CD14-positive monocyte (primary cell): ENCODE measurements around the gene FAIM2. TPM values are rescaled to one million over a fixed set of nuclear protein-coding genes. Genes with fewer than 3 reads are reported as not detected.

Experiments used
- DNase-seq, 3 donors: peaks; one replicate each; pipeline ENCODE4 v3.0.0-alpha.2; 2011 to 2022
- H2AFZ ChIP-seq: 2 replicates; pipeline ENCODE4 v1.6.0; 2012; ENCODE audit warnings: mild to moderate bottlenecking, low read depth, low read length, inconsistent platforms; ENCODE audit not compliant: insufficient read depth, poor library complexity, severe bottlenecking
- H3K27ac ChIP-seq, 2 donors: 1 replicate in 1 of 2; 2 replicates in 1 of 2; pipeline ENCODE4 v1.5.1; 2012 to 2013; ENCODE audit warnings: low read length in 2 of 2, control low read depth in 1 of 2, inconsistent platforms in 1 of 2, low read depth in 1 of 2, mild to moderate bottlenecking in 1 of 2
- H3K27me3 ChIP-seq, 2 donors: one replicate each; pipeline versions ENCODE4 v1.6.0 to v1.6.1; 2011 to 2013; ENCODE audit warnings: low read length in 2 of 2; ENCODE audit not compliant: control insufficient read depth in 2 of 2, insufficient read depth in 2 of 2
- H3K36me3 ChIP-seq, 2 donors: replicated peaks in 1 of 2; 1 replicate in 1 of 2; 2 replicates in 1 of 2; pipeline versions ENCODE4 v1.5.1 to v1.6.1; 2012 to 2013; ENCODE audit warnings: low read length in 2 of 2, control low read depth in 1 of 2, inconsistent platforms in 1 of 2, mild to moderate bottlenecking in 1 of 2; ENCODE audit not compliant: insufficient read depth in 2 of 2, control insufficient read depth in 1 of 2
- H3K4me1 ChIP-seq, 2 donors: 1 replicate in 1 of 2; 2 replicates in 1 of 2; pipeline versions ENCODE4 v1.5.1 to v1.6.1; 2012 to 2013; ENCODE audit warnings: low read length in 2 of 2, control low read depth in 1 of 2, inconsistent platforms in 1 of 2, mild to moderate bottlenecking in 1 of 2, moderate library complexity in 1 of 2; ENCODE audit not compliant: insufficient read depth in 2 of 2, control insufficient read depth in 1 of 2
- H3K4me2 ChIP-seq: replicated peaks from 2 replicates; pipeline ENCODE3; 2012; ENCODE audit warnings: low read length, moderate library complexity, mild to moderate bottlenecking; ENCODE audit not compliant: poor library complexity, severe bottlenecking; ENCODE audit errors: extremely low read depth
- H3K4me3 ChIP-seq, 3 experiments: fragments of 200-600 bp in 1 of 3; sonication (generic) in 1 of 3; replicated peaks in 1 of 3; 1 replicate in 2 of 3; 2 replicates in 1 of 3; pipeline ENCODE4 v1.5.1; 2011 to 2013; ENCODE audit warnings: low read length in 3 of 3, mild to moderate bottlenecking in 3 of 3, control low read depth in 2 of 3, low read depth in 2 of 3, inconsistent platforms in 1 of 3, moderate library complexity in 1 of 3
- H3K79me2 ChIP-seq: 2 replicates; pipeline ENCODE4 v1.6.0; 2012; ENCODE audit warnings: mild to moderate bottlenecking, control low read depth, inconsistent platforms, low read length, moderate library complexity; ENCODE audit not compliant: insufficient read depth
- H3K9ac ChIP-seq: 2 replicates; pipeline ENCODE4 v1.6.0; 2017; ENCODE audit warnings: low read length, mild to moderate bottlenecking; ENCODE audit not compliant: insufficient read depth, poor library complexity, severe bottlenecking
- H3K9me3 ChIP-seq, 2 donors: replicated peaks in 1 of 2; 1 replicate in 1 of 2; 2 replicates in 1 of 2; pipeline versions ENCODE4 v1.5.1 to v1.6.1; 2012 to 2013; ENCODE audit warnings: low read length in 2 of 2, control low read depth in 1 of 2; ENCODE audit not compliant: control insufficient read depth in 1 of 2, insufficient read depth in 1 of 2
- H4K20me1 ChIP-seq: 2 replicates; pipeline ENCODE4 v1.6.0; 2012; ENCODE audit warnings: mild to moderate bottlenecking, low read length, control low read depth, moderate library complexity; ENCODE audit not compliant: insufficient read depth
- H3K27ac Mint-ChIP-seq, 7 donors: one replicate each; pipeline ENCODE4 v1.8.0; 2020; ENCODE audit warnings: mild to moderate bottlenecking in 7 of 7, mixed read lengths in 7 of 7, moderate library complexity in 6 of 7, inconsistent platforms in 2 of 7
- H3K27me3 Mint-ChIP-seq, 3 donors: one replicate each; pipeline ENCODE4 v1.8.0; 2021 to 2022; ENCODE audit warnings: low read depth in 3 of 3, mild to moderate bottlenecking in 3 of 3, mixed read lengths in 3 of 3, moderate library complexity in 3 of 3, inconsistent platforms in 1 of 3
- H3K36me3 Mint-ChIP-seq, 2 donors: one replicate each; pipeline ENCODE4 v1.8.0; 2020; ENCODE audit warnings: mixed read lengths in 2 of 2, inconsistent platforms in 1 of 2, mild to moderate bottlenecking in 1 of 2
- H3K4me1 Mint-ChIP-seq: one replicate; pipeline ENCODE4 v1.8.0; 2020; ENCODE audit warnings: mild to moderate bottlenecking, mixed read lengths
- H3K4me3 Mint-ChIP-seq, 2 donors: one replicate each; pipeline ENCODE4 v1.8.0; 2020; ENCODE audit warnings: mild to moderate bottlenecking in 2 of 2, mixed read lengths in 2 of 2, moderate library complexity in 1 of 2
- H3K9me3 Mint-ChIP-seq, 7 donors: one replicate each; pipeline ENCODE4 v1.8.0; 2020 to 2022; ENCODE audit warnings: mixed read lengths in 7 of 7, mild to moderate bottlenecking in 6 of 7, moderate library complexity in 6 of 7, inconsistent platforms in 2 of 7
- WGBS: methylation state at CpG from one replicate; pipeline ENCODE4 v1.1.5; 2013; ENCODE audit warnings: missing lambda C conversion rate; ENCODE audit not compliant: insufficient coverage; 5-methylcytosine and 5-hydroxymethylcytosine counted together
- intact Hi-C, 2 donors: fragments of 100-400 bp; cut with micrococcal nuclease; formaldehyde crosslinking; loops; one replicate each; pipeline versions ENCODE4 v1.15.0 to v1.15.1; 2023
- polyA plus RNA-seq, 3 donors: library from polyadenylated mRNA; depleted of rRNA in 1 of 3; unstranded in 2 of 3; stranded (reverse) in 1 of 3; fragments of 300-500 nt in 2 of 3; fragments of >200 nt in 1 of 3; fragmentation: Illumina TruSeq in 2 of 3; gene quantifications; 1 replicate in 2 of 3; 2 replicates in 1 of 3; pipeline ENCODE4 v1.2.3, GENCODE V29; 2012 to 2021
- TF ChIP-seq, protein P1 (sequence below): fragments of 200-600 bp; IDR thresholded peaks from one replicate; pipeline ENCODE4 v1.8.0; 2022; ENCODE audit warnings: antibody characterized with exemption, mild to moderate bottlenecking

The FAIM2 gene
- polyA plus RNA-seq, 3 donors = not detected

DNA sequence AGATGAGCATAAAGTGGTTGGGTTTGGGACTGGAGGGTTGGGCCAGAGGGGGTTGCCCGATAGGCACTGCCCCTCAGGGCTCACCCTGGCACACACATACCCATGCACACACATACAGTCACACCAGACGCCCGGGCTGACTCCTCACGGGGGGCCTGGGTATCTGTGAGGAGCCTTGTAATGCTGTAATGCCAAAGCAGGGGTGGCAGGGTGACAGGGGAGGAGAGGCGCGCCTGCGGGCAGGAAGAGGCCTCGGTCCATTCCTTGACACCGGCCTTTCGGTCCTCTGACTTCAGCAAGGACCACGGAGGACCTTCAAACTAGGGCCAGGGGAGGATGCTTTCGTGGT, 375 bp downstream of the FAIM2 start:
- H3K4me3 ChIP-seq = no peak overlapping the region
- no peaks in the 10 kb centered on the region for H3K79me2 ChIP-seq
- no peaks in the 10 kb centered on the region for H4K20me1 ChIP-seq
- TF ChIP-seq, protein P1, sequence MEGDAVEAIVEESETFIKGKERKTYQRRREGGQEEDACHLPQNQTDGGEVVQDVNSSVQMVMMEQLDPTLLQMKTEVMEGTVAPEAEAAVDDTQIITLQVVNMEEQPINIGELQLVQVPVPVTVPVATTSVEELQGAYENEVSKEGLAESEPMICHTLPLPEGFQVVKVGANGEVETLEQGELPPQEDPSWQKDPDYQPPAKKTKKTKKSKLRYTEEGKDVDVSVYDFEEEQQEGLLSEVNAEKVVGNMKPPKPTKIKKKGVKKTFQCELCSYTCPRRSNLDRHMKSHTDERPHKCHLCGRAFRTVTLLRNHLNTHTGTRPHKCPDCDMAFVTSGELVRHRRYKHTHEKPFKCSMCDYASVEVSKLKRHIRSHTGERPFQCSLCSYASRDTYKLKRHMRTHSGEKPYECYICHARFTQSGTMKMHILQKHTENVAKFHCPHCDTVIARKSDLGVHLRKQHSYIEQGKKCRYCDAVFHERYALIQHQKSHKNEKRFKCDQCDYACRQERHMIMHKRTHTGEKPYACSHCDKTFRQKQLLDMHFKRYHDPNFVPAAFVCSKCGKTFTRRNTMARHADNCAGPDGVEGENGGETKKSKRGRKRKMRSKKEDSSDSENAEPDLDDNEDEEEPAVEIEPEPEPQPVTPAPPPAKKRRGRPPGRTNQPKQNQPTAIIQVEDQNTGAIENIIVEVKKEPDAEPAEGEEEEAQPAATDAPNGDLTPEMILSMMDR = no peak
- H3K4me2 ChIP-seq = peak overlapping the region; percentile 27
- Mint-ChIP-seq H3K4me3 (peak overlapping the region; percentile 59 to 79), H3K9me3 (peaks cover 0 to 6% (median 4%) of the 10 kb centered on the region in 7 donors), H3K36me3 (peaks cover 6% of the 10 kb centered on the region in 2 donors), H3K27me3 (peaks cover 37 to 59% (median 53%) of the 10 kb centered on the region in 3 donors), H3K27ac (no peak overlapping the region), H3K4me1 (peaks cover 10% of the 10 kb centered on the region)
- no peak for DNase-seq
- WGBS = 55% methylated on average over 8 of the region's 12 CpGs
- intact Hi-C loops = no loop called here
- peaks cover 8 to 39% of the 10 kb centered on the region in 2 donors for H3K27me3 ChIP-seq
- no peak overlapping the region for H2AFZ ChIP-seq
- peaks cover 0 to 4% of the 10 kb centered on the region in 2 donors for H3K4me1 ChIP-seq
- no peaks in the 10 kb centered on the region for H3K9me3 ChIP-seq
- no peak overlapping the region for H3K9ac ChIP-seq
- H3K36me3 ChIP-seq = no peaks in the 10 kb centered on the region
- no peak overlapping the region for H3K27ac ChIP-seq

DNA sequence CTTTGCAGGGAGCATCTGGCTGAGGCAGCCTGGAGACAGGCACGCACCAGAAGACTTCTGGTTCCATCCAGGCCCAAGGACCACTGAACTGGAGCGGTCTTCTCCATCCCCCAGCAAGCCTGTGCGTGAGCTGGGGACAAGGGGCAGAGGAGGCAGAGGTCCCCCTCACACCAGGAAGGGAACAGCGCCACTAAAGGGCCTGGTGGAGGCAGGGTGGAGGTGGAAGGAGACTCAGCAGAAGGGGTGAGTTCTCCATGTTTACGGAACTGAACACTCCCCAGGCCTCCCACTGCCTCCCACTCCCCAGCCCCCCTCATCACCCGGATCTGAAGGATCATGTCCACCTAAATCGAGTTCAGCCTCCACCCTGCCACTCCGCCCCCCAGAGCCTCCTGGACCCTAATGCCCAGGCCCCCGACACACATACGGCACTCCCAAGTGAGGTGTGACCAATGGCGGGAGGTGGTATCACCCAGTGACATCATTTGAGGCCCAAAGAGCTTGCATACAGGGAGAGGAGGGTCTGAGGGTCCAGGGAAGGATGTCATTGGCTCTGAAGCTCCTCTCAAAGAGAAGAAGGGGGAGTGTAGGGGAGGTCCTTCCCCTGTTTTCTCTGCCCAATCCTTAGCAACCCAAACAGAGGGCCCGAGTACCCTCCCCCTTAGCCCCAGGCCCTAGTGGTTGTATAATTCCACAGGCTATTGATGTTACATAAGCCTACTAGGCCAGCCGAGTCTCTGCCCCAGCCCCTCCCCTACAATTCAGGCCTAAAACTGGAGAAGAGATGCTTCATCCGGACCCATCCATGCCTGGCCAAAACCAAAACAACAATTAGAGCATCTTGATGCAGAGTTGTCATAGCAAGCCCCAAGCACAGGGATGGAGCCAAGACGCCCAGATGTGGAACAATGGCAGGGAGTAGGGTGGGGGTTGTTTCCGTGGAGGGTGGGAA, 1.0 kb downstream of the FAIM2 start:
- Histone ChIP-seq H3K79me2 (no peaks in the 10 kb centered on the region), H3K4me3 (no peak overlapping the region), H3K27me3 (peaks cover 8 to 39% of the 10 kb centered on the region in 2 donors), H4K20me1 (no peaks in the 10 kb centered on the region), H3K9me3 (no peaks in the 10 kb centered on the region), H3K36me3 (no peaks in the 10 kb centered on the region), H2AFZ (no peak overlapping the region), H3K27ac (no peak overlapping the region), H3K9ac (no peak overlapping the region), H3K4me2 (no peak overlapping the region), H3K4me1 (peaks cover 0 to 4% of the 10 kb centered on the region in 2 donors)
- 88% methylated on average over 8 of the region's 16 CpGs for WGBS
- peaks cover 0 to 6% (median 4%) of the 10 kb centered on the region in 7 donors for H3K9me3 Mint-ChIP-seq
- H3K4me1 Mint-ChIP-seq = peaks cover 10% of the 10 kb centered on the region
- TF ChIP-seq, protein P1 = no peak
- peak overlapping the region in 1 of 2 donors; percentile 79 for H3K4me3 Mint-ChIP-seq
- H3K27ac Mint-ChIP-seq = no peak overlapping the region
- peaks cover 39 to 65% (median 55%) of the 10 kb centered on the region in 3 donors for H3K27me3 Mint-ChIP-seq
- peaks cover 6% of the 10 kb centered on the region in 2 donors for H3K36me3 Mint-ChIP-seq
- intact Hi-C loops = no loop called here
- no peak for DNase-seq
